ENCODE results near the gene CCDC85C. TPM values are rescaled to one million over a fixed set of nuclear protein-coding genes. Genes with fewer than 3 reads are reported as not detected.

The CCDC85C gene
- total RNA-seq, 1 experiment from 2014 or later = 42.3 TPM

- H3K9me3 ChIP-seq (ENCODE audit: control insufficient read depth in 1 of 2, insufficient read depth in 1 of 2, low read depth in 1 of 2, low read length in 2 of 2) = no peaks in the 10 kb centered on the region
- no peak overlapping the region for H3K9ac ChIP-seq (ENCODE audit: low read length)
- no peak overlapping the region for H3K27ac ChIP-seq (ENCODE audit: low read depth, low read length)
- H3K36me3 ChIP-seq (ENCODE audit: control insufficient read depth in 1 of 2, insufficient read depth in 2 of 2, low read length in 2 of 2) = peaks cover 39 to 69% of the 10 kb centered on the region in 2 experiments
- intact Hi-C loops (cut with micrococcal nuclease) = no loop called here
- no peak overlapping the region for H3K4me3 ChIP-seq (replicated peaks in 1 of 2; ENCODE audit: low read depth in 1 of 2, low read length in 2 of 2)
- DNase-seq (ENCODE audit: low read depth, low spot score) = no peak
- ATAC-seq = no peak
- H3K79me2 ChIP-seq (ENCODE audit: insufficient read depth, low read length) = no peaks in the 10 kb centered on the region
- CTCF ChIA-PET = no interaction called here
- H2AFZ ChIP-seq (ENCODE audit: low read depth, low read length, poor library complexity, severe bottlenecking) = no peak overlapping the region
- H3K4me1 ChIP-seq (ENCODE audit: control insufficient read depth in 1 of 2, insufficient read depth in 2 of 2, low read length in 2 of 2) = no peaks in the 10 kb centered on the region
- no TSS peak for BruUV-seq (replicated peaks)
- H4K20me1 ChIP-seq (ENCODE audit: insufficient read depth) = no peaks in the 10 kb centered on the region
- no peaks in the 10 kb centered on the region for H3K27me3 ChIP-seq (ENCODE audit: insufficient read depth, low read length)
- TF ChIP-seq MAX (IDR thresholded peaks at IDR 0.05) (no peak), TCF7L2 (IDR thresholded peaks at IDR 0.05; ENCODE audit: borderline replicate concordance, extremely low read depth, insufficient read depth, insufficient read length) (no peak), REST (IDR thresholded peaks at IDR 0.05; ENCODE audit: low read depth) (no peak), EZH2 (IDR thresholded peaks at IDR 0.05) (no peak), FOSL1 (IDR thresholded peaks at IDR 0.05; ENCODE audit: low read depth) (no peak), ZBTB33 (IDR thresholded peaks at IDR 0.05; ENCODE audit: extremely low read depth, insufficient replicate concordance, low read length) (no peak), SP1 (IDR thresholded peaks at IDR 0.05; ENCODE audit: low read depth) (no peak), EGR1 (IDR thresholded peaks at IDR 0.05; ENCODE audit: low read depth) (no peak), YY1 (IDR thresholded peaks at IDR 0.05; ENCODE audit: extremely low read depth, insufficient replicate concordance, low read depth, low read length) (no peak)
- RAD21 ChIA-PET (ENCODE audit: low non-redundant PET in 1 of 2, low total read pairs in 2 of 2, uncharacterized antibody in 2 of 2, unreplicated experiment in 2 of 2) = no interaction called here
- H3K9me2 ChIP-seq (ENCODE audit: insufficient read depth) = no peaks in the 10 kb centered on the region
- POLR2A ChIA-PET = no interaction called here
- no peak overlapping the region for H3K4me2 ChIP-seq (ENCODE audit: low read length)
Measured at GRCh38 chr14:99503848-99504453, 100.1 kb downstream of the CCDC85C start.

Measured in HCT116 (cell line).